SU-DHL-6 (cell line): ENCODE results near the gene CCNL1.

Source experiments
- EZH2phosphoT487 ChIP-seq: fragments of 200-600 bp; sonication (generic), shearing (Covaris generic); conservative IDR thresholded peaks from 2 replicates; pipeline ENCODE4 v1.6.1; 2018; ENCODE audit warnings: mild to moderate bottlenecking, antibody characterized with exemption, low read length, moderate library complexity, mixed read lengths
- TF ChIP-seq, protein P1 (sequence below): fragments of 200-600 bp; sonication (generic); IDR thresholded peaks from one replicate; pipeline ENCODE4 v1.5.1; 2017; ENCODE audit warnings: antibody characterized with exemption, mild to moderate bottlenecking, low read length, moderate library complexity; ENCODE audit not compliant: insufficient read depth, poor library complexity, severe bottlenecking

DNA sequence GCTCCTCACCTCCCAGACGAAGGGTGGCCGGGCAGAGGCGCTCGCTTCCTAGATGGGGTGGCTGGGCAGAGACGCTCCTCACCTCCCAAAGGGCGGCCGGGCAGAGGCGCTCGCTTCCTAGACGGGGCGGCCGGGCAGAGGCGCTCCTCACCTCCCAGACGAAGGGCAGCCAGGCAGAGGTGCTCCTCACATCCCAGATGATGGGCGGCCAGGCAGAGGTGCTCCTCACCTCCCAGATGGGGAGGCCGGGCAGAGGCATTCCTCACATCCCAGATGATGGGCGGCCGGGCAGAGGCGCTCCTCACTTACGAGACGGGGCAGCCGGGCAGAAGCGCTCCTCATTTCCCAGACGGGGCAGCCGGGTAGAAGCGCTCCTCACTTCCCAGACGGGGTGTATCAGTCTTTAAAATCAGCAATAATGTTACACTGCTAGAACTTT lies 19.4 kb upstream of the CCNL1 start:
- TF ChIP-seq, protein P1, sequence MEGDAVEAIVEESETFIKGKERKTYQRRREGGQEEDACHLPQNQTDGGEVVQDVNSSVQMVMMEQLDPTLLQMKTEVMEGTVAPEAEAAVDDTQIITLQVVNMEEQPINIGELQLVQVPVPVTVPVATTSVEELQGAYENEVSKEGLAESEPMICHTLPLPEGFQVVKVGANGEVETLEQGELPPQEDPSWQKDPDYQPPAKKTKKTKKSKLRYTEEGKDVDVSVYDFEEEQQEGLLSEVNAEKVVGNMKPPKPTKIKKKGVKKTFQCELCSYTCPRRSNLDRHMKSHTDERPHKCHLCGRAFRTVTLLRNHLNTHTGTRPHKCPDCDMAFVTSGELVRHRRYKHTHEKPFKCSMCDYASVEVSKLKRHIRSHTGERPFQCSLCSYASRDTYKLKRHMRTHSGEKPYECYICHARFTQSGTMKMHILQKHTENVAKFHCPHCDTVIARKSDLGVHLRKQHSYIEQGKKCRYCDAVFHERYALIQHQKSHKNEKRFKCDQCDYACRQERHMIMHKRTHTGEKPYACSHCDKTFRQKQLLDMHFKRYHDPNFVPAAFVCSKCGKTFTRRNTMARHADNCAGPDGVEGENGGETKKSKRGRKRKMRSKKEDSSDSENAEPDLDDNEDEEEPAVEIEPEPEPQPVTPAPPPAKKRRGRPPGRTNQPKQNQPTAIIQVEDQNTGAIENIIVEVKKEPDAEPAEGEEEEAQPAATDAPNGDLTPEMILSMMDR, result no peak
- no peak for TF ChIP-seq EZH2phosphoT487
